HG03378 (cell line): ENCODE data around the gene RGL3.
"Not testable (repeated sequence)": the region's sequence is repeated elsewhere in the genome, so short reads cannot be mapped to it uniquely, and the experiment has no call there.

Experiments
- ATAC-seq: cut with Tn5 transposase; IDR thresholded peaks from one replicate; pipeline ENCODE4 v1.9.1; 2021; ENCODE audit warnings: mild to moderate bottlenecking, moderate library complexity; ENCODE audit not compliant: unreplicated experiment

The RGL3 gene

GRCh38 chr19:11382898-11383705 lies 36.0 kb downstream of the RGL3 start:
- no peak for ATAC-seq

- ATAC-seq = peak; percentile 74
These were observed 38.2 kb downstream of the RGL3 start for GRCh38 chr19:11380653-11381537.

- no peak for ATAC-seq
These were observed 39.2 kb downstream of the RGL3 start for GRCh38 chr19:11379857-11380350.

- not testable (repeated sequence) for ATAC-seq
These were observed 39.8 kb downstream of the RGL3 start for GRCh38 chr19:11379269-11379845.

GRCh38 chr19:11378319-11379189 lies 40.6 kb downstream of the RGL3 start:
- no peak for ATAC-seq

GRCh38 chr19:11377756-11378155 lies 41.4 kb downstream of the RGL3 start:
- no peak for ATAC-seq

- ATAC-seq = no peak
These were observed 41.9 kb downstream of the RGL3 start for GRCh38 chr19:11377237-11377636.

GRCh38 chr19:11375143-11375948 lies 43.8 kb downstream of the RGL3 start:
- ATAC-seq = no peak

GRCh38 chr19:11374433-11375142 lies 44.5 kb downstream of the RGL3 start, which contains the start of gene SWSAP1:
Gene SWSAP1, plus strand, starts transcription at chr19:11374666. Its CDS starts 15 bp downstream, at chr19:11374681.
- peak; percentile 86 for ATAC-seq

- no peak for ATAC-seq
These were observed 45.2 kb downstream of the RGL3 start for GRCh38 chr19:11373885-11374432.

GRCh38 chr19:11373166-11373884 lies 45.8 kb downstream of the RGL3 start:
- no peak for ATAC-seq

- ATAC-seq = no peak
These were observed 48.4 kb downstream of the RGL3 start for GRCh38 chr19:11370744-11371143.

- ATAC-seq = no peak
These were observed 51.6 kb downstream of the RGL3 start for GRCh38 chr19:11367528-11367927.

- no peak for ATAC-seq
These were observed 53.5 kb downstream of the RGL3 start for GRCh38 chr19:11365557-11366117.

GRCh38 chr19:11364935-11365334 lies 54.2 kb downstream of the RGL3 start:
- no peak for ATAC-seq

- ATAC-seq = no peak
These were observed 54.7 kb downstream of the RGL3 start for GRCh38 chr19:11364296-11364904.

- no peak for ATAC-seq
These were observed 55.2 kb downstream of the RGL3 start for GRCh38 chr19:11363881-11364280.
